T-helper 17 cell (primary cell): ENCODE results near the gene KIAA1958. TPM values are rescaled to one million over a fixed set of nuclear protein-coding genes. Genes with fewer than 3 reads are reported as not detected.

ENCODE experiments used
- ATAC-seq: fragments of 150-1000 bp; cut with Tn5 transposase; 2 replicates; pipeline ENCODE4 v1.10.0; 2021; ENCODE audit warnings: mild to moderate bottlenecking, moderate library complexity
- DNase-seq, 3 donors: peaks; one replicate each; pipeline versions ENCODE4 v3.0.0 to v3.0.0-alpha.2; 2020 to 2021
- H3K9me3 ChIP-seq: one replicate; pipeline ENCODE4 v1.7.0; 2013; ENCODE audit warnings: low read length, mild to moderate bottlenecking; ENCODE audit not compliant: control insufficient read depth, poor library complexity, severe bottlenecking
- H3K27ac Mint-ChIP-seq: one replicate; pipeline ENCODE4 v1.8.0; 2022; ENCODE audit warnings: mild to moderate bottlenecking, moderate library complexity, mixed read lengths
- H3K27me3 Mint-ChIP-seq: one replicate; pipeline ENCODE4 v1.8.0; 2022; ENCODE audit warnings: mixed read lengths
- H3K36me3 Mint-ChIP-seq: one replicate; pipeline ENCODE4 v1.8.0; 2022; ENCODE audit warnings: low read depth, mixed read lengths
- H3K4me1 Mint-ChIP-seq: one replicate; pipeline ENCODE4 v1.8.0; 2022; ENCODE audit warnings: mild to moderate bottlenecking, mixed read lengths
- H3K4me3 Mint-ChIP-seq: one replicate; pipeline ENCODE4 v1.8.0; 2022; ENCODE audit warnings: mild to moderate bottlenecking, moderate library complexity, mixed read lengths
- total RNA-seq, 4 donors: library from RNA in 2 of 4; stranded (reverse) in 2 of 4; gene quantifications; one replicate each; pipeline ENCODE4 v1.2.3 and lab custom pipeline; 2022 to 2026

KIAA1958 gene
- total RNA-seq, 2 donors from 2014 or later: 2.1 to 2.8 TPM

DNA sequence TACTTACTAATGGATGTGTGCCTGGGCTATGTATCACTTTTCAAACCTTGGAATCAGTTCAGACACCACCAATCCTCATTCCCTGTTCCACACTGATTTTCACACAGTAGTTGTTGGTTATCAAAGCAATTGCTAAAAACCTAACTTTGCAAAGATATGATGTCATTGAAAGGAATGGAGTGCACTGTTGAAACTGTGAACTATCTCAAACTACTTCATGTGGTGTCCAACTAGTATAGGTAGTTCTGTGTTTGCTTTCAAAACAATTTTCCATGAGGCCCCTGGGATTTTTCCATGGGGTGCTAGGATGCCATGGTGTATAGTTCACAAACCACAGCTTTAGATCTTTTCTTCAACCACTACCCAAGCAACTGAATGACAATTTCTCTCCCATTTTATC lies 213.5 kb downstream of the KIAA1958 start:
- Mint-ChIP-seq H3K27me3 (no peaks in the 10 kb centered on the region), H3K36me3 (peaks cover 2% of the 10 kb centered on the region), H3K4me3 (no peak overlapping the region), H3K4me1 (peaks cover 5% of the 10 kb centered on the region), H3K27ac (no peak overlapping the region)
- DNase-seq (no peak), ATAC-seq (no peak)
- H3K9me3 ChIP-seq: no peaks in the 10 kb centered on the region

- Mint-ChIP-seq H3K4me3 (no peak overlapping the region), H3K36me3 (peaks cover 12% of the 10 kb centered on the region), H3K27me3 (no peaks in the 10 kb centered on the region), H3K4me1 (peaks cover 18% of the 10 kb centered on the region), H3K27ac (peak overlapping the region; percentile 37)
- no peak for DNase-seq
- H3K9me3 ChIP-seq: no peaks in the 10 kb centered on the region
- ATAC-seq: no peak
Observed at GRCh38 chr9:112703304-112703703, 216.7 kb downstream of the KIAA1958 start.

- Mint-ChIP-seq H3K27ac (peak overlapping the region; percentile 51), H3K27me3 (no peaks in the 10 kb centered on the region), H3K36me3 (peaks cover 17% of the 10 kb centered on the region), H3K4me3 (peak overlapping the region; percentile 47), H3K4me1 (peaks cover 22% of the 10 kb centered on the region)
- DNase-seq: no peak
- no peak for ATAC-seq
- no peaks in the 10 kb centered on the region for H3K9me3 ChIP-seq
Observed at GRCh38 chr9:112705768-112706427, 219.3 kb downstream of the KIAA1958 start.

GRCh38 chr9:112711050-112711689 lies 224.5 kb downstream of the KIAA1958 start:
- Mint-ChIP-seq H3K36me3 (peaks cover 14% of the 10 kb centered on the region), H3K27ac (peak overlapping the region; percentile 16), H3K4me3 (no peak overlapping the region), H3K27me3 (no peaks in the 10 kb centered on the region), H3K4me1 (peaks cover 26% of the 10 kb centered on the region)
- no peaks in the 10 kb centered on the region for H3K9me3 ChIP-seq
- DNase-seq (no peak), ATAC-seq (no peak)

- DNase-seq: no peak
- Mint-ChIP-seq H3K27ac (peak overlapping the region; percentile 75), H3K4me1 (peaks cover 29% of the 10 kb centered on the region), H3K36me3 (peaks cover 12% of the 10 kb centered on the region), H3K4me3 (no peak overlapping the region), H3K27me3 (no peaks in the 10 kb centered on the region)
- no peaks in the 10 kb centered on the region for H3K9me3 ChIP-seq
- no peak for ATAC-seq
Observed at GRCh38 chr9:112712678-112713077, 226.1 kb downstream of the KIAA1958 start.

- Mint-ChIP-seq H3K4me3 (peak within 1 kb of the TSS; percentile 99), H3K4me1 (peaks cover 15% of the 10 kb centered on the region), H3K27ac (peak within 1 kb of the TSS; percentile 97), H3K36me3 (peaks cover 6% of the 10 kb centered on the region), H3K27me3 (no peaks in the 10 kb centered on the region)
- H3K9me3 ChIP-seq: no peaks in the 10 kb centered on the region
- DNase-seq: peak; percentile 94 to 98 (median 97)
- ATAC-seq: peak; percentile 91
Observed at GRCh38 chr9:112717661-112718331, 231.2 kb downstream of the KIAA1958 start, which contains the start of gene INIP. TSS of gene INIP (minus strand) at chr9:112718117. CDS start at chr9:112716485, 1,632 bp downstream.

Other genes starting within 250 kb of the KIAA1958 start
- 100 to 1,000 TPM; 132 to 140 TPM for gene PTBP3, start 153.2 kb upstream of the KIAA1958 start, total RNA-seq
- gene HSDL2, start 106.7 kb upstream of the KIAA1958 start, total RNA-seq: 10 to 100 TPM in 1 of 2 donors, 1 to 10 TPM in 1; 7.9 to 10.1 TPM
- 10 to 100 TPM; 13.6 to 15.5 TPM for gene INIP, start 231.3 kb downstream of the KIAA1958 start, total RNA-seq